Measurements from ENCODE around the gene LARP1.
A peak's percentile ranks its signal among the peaks of the same experiment; 100 is the strongest.

The LARP1 gene

GRCh38 chr5:154858297-154858971, 103.3 kb downstream of the LARP1 start, which contains the start of gene CNOT8:
Gene CNOT8, plus strand, starts transcription at chr5:154858627. Its CDS starts 4,652 bp downstream, at chr5:154863279.
- Histone ChIP-seq H3K79me2 (ENCODE audit: control insufficient read depth, low read length) (peaks cover 51% of the 10 kb centered on the region), H3K4me1 (ENCODE audit: control insufficient read depth, low read length) (peaks cover 42% of the 10 kb centered on the region), H3K9me3 (ENCODE audit: control insufficient read depth, insufficient read depth, low read length) (no peaks in the 10 kb centered on the region), H3K4me2 (ENCODE audit: low read length) (peak within 1 kb of the TSS; percentile 99), H3K9me2 (replicated peaks; ENCODE audit: control insufficient read depth, low read length) (no peaks in the 10 kb centered on the region), H4K20me1 (ENCODE audit: control insufficient read depth, insufficient read depth, low read depth, low read length) (peaks cover 30% of the 10 kb centered on the region), H3K36me3 (ENCODE audit: control insufficient read depth, low read length) (peaks cover 44% of the 10 kb centered on the region), H3K27me3 (ENCODE audit: control insufficient read depth, low read length) (no peaks in the 10 kb centered on the region), H3F3A (ENCODE audit: control insufficient read depth, insufficient read depth) (peaks cover 14% of the 10 kb centered on the region), H3K27ac (ENCODE audit: low read depth, low read length) (peak within 1 kb of the TSS; percentile 89), H3K4me3 (ENCODE audit: low read length) (peak within 1 kb of the TSS; percentile 92)
- no peak for TF ChIP-seq EZH2phosphoT487 (IDR thresholded peaks at IDR 0.05; ENCODE audit: borderline replicate concordance, low read length)

- peaks cover 58% of the 10 kb centered on the region for H3K79me2 ChIP-seq (ENCODE audit: control insufficient read depth, low read length)
These were observed 104.0 kb downstream of the LARP1 start for GRCh38 chr5:154858972-154859871.

GRCh38 chr5:154860123-154860522, 104.9 kb downstream of the LARP1 start:
- peaks cover 42% of the 10 kb centered on the region for H3K4me1 ChIP-seq (ENCODE audit: control insufficient read depth, low read length)
- H3K79me2 ChIP-seq (ENCODE audit: control insufficient read depth, low read length): peaks cover 67% of the 10 kb centered on the region
- peaks cover 60% of the 10 kb centered on the region for H3K36me3 ChIP-seq (ENCODE audit: control insufficient read depth, low read length)
- H3K9me3 ChIP-seq (ENCODE audit: control insufficient read depth, insufficient read depth, low read length): no peaks in the 10 kb centered on the region
- H4K20me1 ChIP-seq (ENCODE audit: control insufficient read depth, insufficient read depth, low read depth, low read length): peaks cover 30% of the 10 kb centered on the region
- TF ChIP-seq, protein P1, sequence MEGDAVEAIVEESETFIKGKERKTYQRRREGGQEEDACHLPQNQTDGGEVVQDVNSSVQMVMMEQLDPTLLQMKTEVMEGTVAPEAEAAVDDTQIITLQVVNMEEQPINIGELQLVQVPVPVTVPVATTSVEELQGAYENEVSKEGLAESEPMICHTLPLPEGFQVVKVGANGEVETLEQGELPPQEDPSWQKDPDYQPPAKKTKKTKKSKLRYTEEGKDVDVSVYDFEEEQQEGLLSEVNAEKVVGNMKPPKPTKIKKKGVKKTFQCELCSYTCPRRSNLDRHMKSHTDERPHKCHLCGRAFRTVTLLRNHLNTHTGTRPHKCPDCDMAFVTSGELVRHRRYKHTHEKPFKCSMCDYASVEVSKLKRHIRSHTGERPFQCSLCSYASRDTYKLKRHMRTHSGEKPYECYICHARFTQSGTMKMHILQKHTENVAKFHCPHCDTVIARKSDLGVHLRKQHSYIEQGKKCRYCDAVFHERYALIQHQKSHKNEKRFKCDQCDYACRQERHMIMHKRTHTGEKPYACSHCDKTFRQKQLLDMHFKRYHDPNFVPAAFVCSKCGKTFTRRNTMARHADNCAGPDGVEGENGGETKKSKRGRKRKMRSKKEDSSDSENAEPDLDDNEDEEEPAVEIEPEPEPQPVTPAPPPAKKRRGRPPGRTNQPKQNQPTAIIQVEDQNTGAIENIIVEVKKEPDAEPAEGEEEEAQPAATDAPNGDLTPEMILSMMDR (IDR thresholded peaks at IDR 0.05; ENCODE audit: low read depth, low read length, poor library complexity, severe bottlenecking): no peak
- no peak for TF ChIP-seq EZH2phosphoT487 (IDR thresholded peaks at IDR 0.05; ENCODE audit: borderline replicate concordance, low read length)
- peak overlapping the region; percentile 92 for H3K4me3 ChIP-seq (ENCODE audit: low read length)
- no peaks in the 10 kb centered on the region for H3K9me2 ChIP-seq (replicated peaks; ENCODE audit: control insufficient read depth, low read length)
- H3K27me3 ChIP-seq (ENCODE audit: control insufficient read depth, low read length): no peaks in the 10 kb centered on the region
- H3K4me2 ChIP-seq (ENCODE audit: low read length): peak overlapping the region; percentile 99
- H3K27ac ChIP-seq (ENCODE audit: low read depth, low read length): peak overlapping the region; percentile 89
- peaks cover 14% of the 10 kb centered on the region for H3F3A ChIP-seq (ENCODE audit: control insufficient read depth, insufficient read depth)

More at GRCh38 chr5:154858972-154859871, 104.0 kb downstream of the LARP1 start:
- no peak for TF ChIP-seq EZH2phosphoT487 (IDR thresholded peaks at IDR 0.05; ENCODE audit: borderline replicate concordance, low read length)
- TF ChIP-seq, protein P1 (IDR thresholded peaks at IDR 0.05; ENCODE audit: low read depth, low read length, poor library complexity, severe bottlenecking): no peak
- no peaks in the 10 kb centered on the region for H3K9me2 ChIP-seq (replicated peaks; ENCODE audit: control insufficient read depth, low read length)
- no peaks in the 10 kb centered on the region for H3K9me3 ChIP-seq (ENCODE audit: control insufficient read depth, insufficient read depth, low read length)
- peaks cover 42% of the 10 kb centered on the region for H3K4me1 ChIP-seq (ENCODE audit: control insufficient read depth, low read length)
- H3K27ac ChIP-seq (ENCODE audit: low read depth, low read length): peak overlapping the region; percentile 89
- peak overlapping the region; percentile 92 for H3K4me3 ChIP-seq (ENCODE audit: low read length)
- H3K27me3 ChIP-seq (ENCODE audit: control insufficient read depth, low read length): no peaks in the 10 kb centered on the region
- H3F3A ChIP-seq (ENCODE audit: control insufficient read depth, insufficient read depth): peaks cover 14% of the 10 kb centered on the region
- H3K4me2 ChIP-seq (ENCODE audit: low read length): peak overlapping the region; percentile 99
- peaks cover 52% of the 10 kb centered on the region for H3K36me3 ChIP-seq (ENCODE audit: control insufficient read depth, low read length)
- peaks cover 30% of the 10 kb centered on the region for H4K20me1 ChIP-seq (ENCODE audit: control insufficient read depth, insufficient read depth, low read depth, low read length)
